Daoy (cell line): Measurements from ENCODE around the gene EEPD1. TPM values are rescaled to one million over a fixed set of nuclear protein-coding genes. Genes with fewer than 3 reads are reported as not detected.

Source experiments
- DNase-seq: peaks from one replicate; pipeline ENCODE4 v3.0.0-alpha.2; 2015; ENCODE audit warnings: low read depth
- total RNA-seq: library from RNA; depleted of rRNA; stranded (reverse); fragments of >200 nt; shearing (Covaris generic); gene quantifications from 2 replicates; pipeline ENCODE4 v1.2.3, GENCODE V29; 2014

The EEPD1 gene
- total RNA-seq, 1 experiment from 2014 or later = 10.7 TPM

GRCh38 chr7:36190447-36191291 is 37.6 kb downstream of the EEPD1 start:
- no peak for DNase-seq

GRCh38 chr7:36191292-36191920 is 38.4 kb downstream of the EEPD1 start:
- no peak for DNase-seq

GRCh38 chr7:36192053-36192824 is 39.2 kb downstream of the EEPD1 start:
- DNase-seq = peak; percentile 22

GRCh38 chr7:36192877-36193276 is 39.8 kb downstream of the EEPD1 start:
- DNase-seq = no peak

- peak; percentile 54 for DNase-seq
Observed at GRCh38 chr7:36198854-36199266, 45.8 kb downstream of the EEPD1 start.

- no peak for DNase-seq
Observed at GRCh38 chr7:36199329-36199728, 46.3 kb downstream of the EEPD1 start.

- no peak for DNase-seq
Observed at GRCh38 chr7:36201122-36201723, 48.2 kb downstream of the EEPD1 start.

- peak; percentile 38 for DNase-seq
Observed at GRCh38 chr7:36202398-36202797, 49.3 kb downstream of the EEPD1 start.

- no peak for DNase-seq
Observed at GRCh38 chr7:36203071-36203790, 50.2 kb downstream of the EEPD1 start.

GRCh38 chr7:36204044-36204663 is 51.1 kb downstream of the EEPD1 start:
- no peak for DNase-seq

GRCh38 chr7:36204929-36205635 is 52.0 kb downstream of the EEPD1 start:
- no peak for DNase-seq

- DNase-seq = no peak
Observed at GRCh38 chr7:36205803-36206202, 52.7 kb downstream of the EEPD1 start.

GRCh38 chr7:36207451-36208291 is 54.6 kb downstream of the EEPD1 start:
- peak; percentile 67 for DNase-seq

- no peak for DNase-seq
Observed at GRCh38 chr7:36208426-36208825, 55.4 kb downstream of the EEPD1 start.

GRCh38 chr7:36208997-36209813 is 56.2 kb downstream of the EEPD1 start:
- no peak for DNase-seq

- no peak for DNase-seq
Observed at GRCh38 chr7:36209814-36210183, 56.7 kb downstream of the EEPD1 start.

GRCh38 chr7:36210291-36210922 is 57.4 kb downstream of the EEPD1 start:
- no peak for DNase-seq
